K562 (cell line): ENCODE results near the gene BRD7. TPM values are rescaled to one million over a fixed set of nuclear protein-coding genes. Genes with fewer than 3 reads are reported as not detected.

Source experiments
- ATAC-seq: fragments of 200-7000 bp; cut with Tn5 transposase; 3 replicates; pipeline ENCODE4 v1.9.1; 2020; ENCODE audit warnings: moderate library complexity
- BruUV-seq: library from RNA; stranded (reverse); fragments of 400-500 nt; replicated peaks from 2 replicates; lab custom pipeline; 2021; lab: Mats Ljungman, UMichigan
- CTCF ChIA-PET: fragments of 300-600 bp; formaldehyde crosslinking; extraction: SDS; loops from one replicate; lab custom pipeline; 2021; ENCODE audit warnings: low intra/inter-chr PET ratio; lab: Yijun Ruan, JAX
- POLR2A ChIA-PET: fragments of 300-600, 350-650 bp; sonication (Branson Sonifier 250); formaldehyde crosslinking; extraction: SDS; loops from one replicate; lab custom pipeline; 2021; ENCODE audit warnings: antibody characterized with exemption, inconsistent platforms; lab: Yijun Ruan, JAX
- DNase-seq, 4 experiments: peaks; one replicate each; pipeline versions ENCODE4 v3.0.0 to v3.0.0-alpha.2; 2011 to 2018; ENCODE audit warnings: low spot score in 3 of 4, mixed read lengths in 3 of 4; ENCODE audit errors: extremely low read depth in 1 of 4
- FAIRE-seq: peaks from 2 replicates; lab custom pipeline; 2011; peaks lifted over from hg19 to GRCh38; lab: Jason Lieb, UNC
- H2AFZ ChIP-seq: 2 replicates; pipeline ENCODE4 v1.6.0; 2011; ENCODE audit warnings: low read depth, low read length, control low read depth, inconsistent platforms
- H3K27ac ChIP-seq: fragments of 200-600 bp; 3 replicates; pipeline ENCODE4 v1.8.0; 2011; ENCODE audit warnings: low read depth, mild to moderate bottlenecking, control low read depth, inconsistent platforms, low read length, moderate library complexity, mixed read lengths; ENCODE audit errors: extremely low read depth
- H3K27me3 ChIP-seq, 2 experiments: fragments of 300-600 bp in 1 of 2; 2 replicates in 1 of 2; 3 replicates in 1 of 2; pipeline versions ENCODE4 v1.6.0 to v1.8.0; 2011; ENCODE audit warnings: inconsistent platforms in 2 of 2, low read length in 2 of 2, mild to moderate bottlenecking in 1 of 2, mixed read lengths in 1 of 2, moderate library complexity in 1 of 2; ENCODE audit not compliant: control insufficient read depth in 2 of 2, insufficient read depth in 2 of 2
- H3K36me3 ChIP-seq: fragments of 300-600 bp; 3 replicates; pipeline ENCODE4 v1.8.0; 2011; ENCODE audit warnings: mild to moderate bottlenecking, low read length, inconsistent platforms; ENCODE audit not compliant: control insufficient read depth, insufficient read depth
- H3K4me1 ChIP-seq, 2 experiments: fragments of 200-600 bp in 1 of 2; replicated peaks in 1 of 2; 2 replicates in 1 of 2; 3 replicates in 1 of 2; pipeline versions ENCODE4 v1.5.1 to v1.8.0; 2011; ENCODE audit warnings: inconsistent platforms in 2 of 2, low read length in 2 of 2, mild to moderate bottlenecking in 1 of 2, mixed read lengths in 1 of 2, moderate library complexity in 1 of 2; ENCODE audit not compliant: control insufficient read depth in 2 of 2, insufficient read depth in 2 of 2
- H3K4me2 ChIP-seq: 2 replicates; pipeline ENCODE4 v1.6.1; 2011; ENCODE audit warnings: low read length, control low read depth, inconsistent platforms, mixed read lengths; ENCODE audit not compliant: insufficient read depth
- H3K4me3 ChIP-seq: fragments of 200-600 bp; sonication (generic), shearing (Covaris generic); 2 replicates; pipeline ENCODE4 v1.5.1; 2016; ENCODE audit warnings: control low read depth, inconsistent platforms
- H3K79me2 ChIP-seq: fragments of 200-600 bp; 3 replicates; pipeline ENCODE4 v1.8.0; 2011; ENCODE audit warnings: low read length, inconsistent platforms; ENCODE audit not compliant: control insufficient read depth, insufficient read depth
- H3K9ac ChIP-seq, 2 experiments: 2 replicates each; pipeline versions ENCODE4 v1.6.0 to v1.6.1; 2011; ENCODE audit warnings: low read depth in 2 of 2, low read length in 2 of 2, control low read depth in 1 of 2, inconsistent platforms in 1 of 2, mild to moderate bottlenecking in 1 of 2, mixed read lengths in 1 of 2; ENCODE audit not compliant: insufficient read depth in 1 of 2
- H3K9me1 ChIP-seq: one replicate; pipeline ENCODE4 v1.6.0; 2011; ENCODE audit warnings: inconsistent platforms, mild to moderate bottlenecking, low read length, moderate library complexity; ENCODE audit not compliant: control insufficient read depth, insufficient read depth
- H3K9me3 ChIP-seq: replicated peaks from 2 replicates; pipeline ENCODE4 v1.5.1; 2011; ENCODE audit warnings: low read depth, low read length, inconsistent platforms; ENCODE audit not compliant: control insufficient read depth, insufficient read depth
- H4K20me1 ChIP-seq: replicated peaks from 2 replicates; pipeline ENCODE4 v1.6.1; 2011; ENCODE audit warnings: low read length, inconsistent platforms, mixed read lengths; ENCODE audit not compliant: control insufficient read depth, insufficient read depth
- BACH1 ChIP-seq: fragments of 200-800 bp; sonication (Bioruptor generic); IDR thresholded peaks from 2 replicates; pipeline ENCODE4 v1.6.1; 2016; ENCODE audit warnings: missing genetic modification characterization, missing compliant biosample characterization
- CHD2 ChIP-seq: IDR thresholded peaks from 2 replicates; pipeline ENCODE4 v1.6.1; 2011; ENCODE audit warnings: low read depth, low read length
- HEY1 ChIP-seq: fragments of 250-450 bp; sonication (Bioruptor Pico); IDR thresholded peaks from 2 replicates; pipeline ENCODE4 v1.5.0; 2020; ENCODE audit warnings: mild to moderate bottlenecking, moderate library complexity, borderline replicate concordance
- HNRNPLL ChIP-seq: fragments of 200-400 bp; formaldehyde crosslinking; IDR thresholded peaks from 2 replicates; pipeline ENCODE4 v1.6.1; 2017; ENCODE audit warnings: low read length, low read depth, mild to moderate bottlenecking; ENCODE audit not compliant: poor library complexity, severe bottlenecking
- NFATC3 ChIP-seq: fragments of 450-650 bp; IDR thresholded peaks from 2 replicates; pipeline ENCODE4 v1.6.1; 2017; ENCODE audit warnings: mild to moderate bottlenecking
- RFX5 ChIP-seq: IDR thresholded peaks from 2 replicates; pipeline ENCODE4 v1.6.1; 2011; ENCODE audit warnings: low read depth, mild to moderate bottlenecking, improper control_type of control experiment, low read length
- RUNX1 ChIP-seq: sonication (generic); IDR thresholded peaks from 2 replicates; pipeline ENCODE4 v1.6.1; 2016; ENCODE audit warnings: antibody characterized with exemption, low read depth
- SMARCA4 ChIP-seq: fragments of 450-650 bp; IDR thresholded peaks from 2 replicates; pipeline ENCODE4 v1.6.1; 2016
- SMARCA5 ChIP-seq: fragments of 450-650 bp; IDR thresholded peaks from 2 replicates; pipeline ENCODE4 v1.6.1; 2016
- WGBS: fragments of 100-300 bp; shearing (Covaris generic); methylation state at CpG from one replicate; pipeline ENCODE4 v1.1.6; 2016; ENCODE audit warnings: low coverage, mixed read lengths; ENCODE audit not compliant: insufficient coverage; ENCODE audit errors: missing lambda C conversion rate; 5-methylcytosine and 5-hydroxymethylcytosine counted together
- in situ Hi-C: fragments of 300-500 bp; cut with MboI; formaldehyde crosslinking; loops from 4 replicates; pipeline ENCODE4 v1.15.0; 2018; ENCODE audit warnings: inconsistent platforms, mixed read lengths
- intact Hi-C: fragments of 100-400 bp; cut with micrococcal nuclease; formaldehyde crosslinking; loops from 2 replicates; pipeline ENCODE4 v1.14.2; 2022
- polyA plus RNA-seq, 8 experiments: library from polyadenylated mRNA; depleted of rRNA in 4 of 8; stranded (reverse) in 5 of 8; unstranded in 3 of 8; fragments of >200 nt; fragmentation: Nextera tagmentation in 2 of 8; fragmentation: Illumina TruSeq in 1 of 8; extraction: Ambion mirVana in 2 of 8; extraction: Trizol in 1 of 8; gene quantifications; 2 replicates each; pipeline versions ENCODE4 v1.2.1 to v1.2.3, GENCODE V29; 2011 to 2014; ENCODE audit warnings: inconsistent platforms in 1 of 8, missing spikeins in 1 of 8
- total RNA-seq, 7 experiments: library from RNA; depleted of rRNA in 6 of 7; stranded (reverse); fragments of >200 nt in 6 of 7; fragmentation: Illumina TruSeq in 2 of 7; extraction: Trizol in 2 of 7; gene quantifications; 2 replicates each; pipeline versions ENCODE4 v1.2.1 to v1.2.3, GENCODE V29; 2011 to 2021; ENCODE audit warnings: low replicate concordance in 1 of 7
- TF ChIP-seq, protein P1 (sequence below): fragments of 450-650 bp; conservative IDR thresholded peaks from 2 replicates; pipeline ENCODE4 v1.6.1; 2016; ENCODE audit warnings: missing genetic modification characterization, low read depth, mild to moderate bottlenecking, control low read depth, missing compliant biosample characterization

The BRD7 gene
- total and polyA plus RNA-seq, 9 of the 15 experiments (the other 6 are each of a cell fraction or from before 2014, with no cell fraction given) = 20.6 to 101 (median 68.7) TPM

DNA sequence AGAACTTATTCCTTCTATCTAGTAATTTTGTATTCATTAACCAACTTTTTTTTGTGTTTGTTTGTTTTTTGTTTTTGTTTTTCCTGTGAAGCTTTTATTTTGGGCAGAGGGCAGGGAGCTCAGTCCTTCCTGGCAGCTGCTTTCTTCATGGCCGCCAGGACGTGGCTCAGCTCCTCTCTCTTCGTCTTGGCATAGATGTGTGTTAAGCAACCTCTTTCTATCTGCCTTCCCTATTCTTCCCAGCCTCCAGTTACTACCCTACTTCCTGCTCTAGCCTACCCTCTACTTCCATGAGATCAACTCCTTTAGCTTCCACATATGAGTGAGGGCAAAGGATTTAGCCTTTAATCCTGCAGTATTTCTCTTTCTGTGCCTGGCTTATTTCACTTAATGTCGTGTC, 8.2 kb upstream of the BRD7 start:
- no peak overlapping the region for H2AFZ ChIP-seq
- TF ChIP-seq RUNX1 (no peak), HNRNPLL (no peak), SMARCA5 (no peak), BACH1 (tag) (no peak), SMARCA4 (no peak), NFATC3 (no peak), RFX5 (no peak), HEY1 (CRISPR knock-in tag) (no peak), CHD2 (no peak)
- TF ChIP-seq, protein P1, sequence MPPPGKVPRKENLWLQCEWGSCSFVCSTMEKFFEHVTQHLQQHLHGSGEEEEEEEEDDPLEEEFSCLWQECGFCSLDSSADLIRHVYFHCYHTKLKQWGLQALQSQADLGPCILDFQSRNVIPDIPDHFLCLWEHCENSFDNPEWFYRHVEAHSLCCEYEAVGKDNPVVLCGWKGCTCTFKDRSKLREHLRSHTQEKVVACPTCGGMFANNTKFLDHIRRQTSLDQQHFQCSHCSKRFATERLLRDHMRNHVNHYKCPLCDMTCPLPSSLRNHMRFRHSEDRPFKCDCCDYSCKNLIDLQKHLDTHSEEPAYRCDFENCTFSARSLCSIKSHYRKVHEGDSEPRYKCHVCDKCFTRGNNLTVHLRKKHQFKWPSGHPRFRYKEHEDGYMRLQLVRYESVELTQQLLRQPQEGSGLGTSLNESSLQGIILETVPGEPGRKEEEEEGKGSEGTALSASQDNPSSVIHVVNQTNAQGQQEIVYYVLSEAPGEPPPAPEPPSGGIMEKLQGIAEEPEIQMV = no peak
- TF ChIP-seq, all 486 proteins: peak for 0
- H3K9me1 ChIP-seq = no peaks in the 10 kb centered on the region
- H4K20me1 ChIP-seq = no peaks in the 10 kb centered on the region; the same call in 1 of the 2 replicates
- no peaks in the 10 kb centered on the region for H3K36me3 ChIP-seq
- no peak overlapping the region for H3K9ac ChIP-seq
- H3K4me1 ChIP-seq = peaks cover 0 to 4% of the 10 kb centered on the region in 2 experiments; a peak in 1 of 5 replicates
- H3K4me3 ChIP-seq = no peak overlapping the region
- H3K4me2 ChIP-seq = no peak overlapping the region
- intact Hi-C loops = no loop called here
- no peaks in the 10 kb centered on the region; the same call in 1 of the 2 replicates for H3K9me3 ChIP-seq
- no TSS peak for BruUV-seq
- H3K27me3 ChIP-seq = peaks cover 4 to 24% of the 10 kb centered on the region in 2 experiments; a peak in 3 of 5 replicates
- H3K27ac ChIP-seq = no peak overlapping the region
- no peaks in the 10 kb centered on the region for H3K79me2 ChIP-seq
- WGBS = 0% methylated on average over 4 of the region's 4 CpGs
- in situ Hi-C loops = loop anchor here (10.0 kb wide), 2 partner anchors 288 to 438 kb away; no protein-coding TSS in a partner anchor
- FAIRE-seq (no peak), DNase-seq (no peak), ATAC-seq (no peak)
- ChIA-PET CTCF (no interaction called here), POLR2A (no interaction called here)
